K562 (cell line): ENCODE measurements around the gene CACNA2D3. TPM values are rescaled to one million over a fixed set of nuclear protein-coding genes. Genes with fewer than 3 reads are reported as not detected.

ENCODE experiments used
- ATAC-seq: fragments of 200-7000 bp; cut with Tn5 transposase; 3 replicates; pipeline ENCODE4 v1.9.1; 2020; ENCODE audit warnings: moderate library complexity
- BruUV-seq: library from RNA; stranded (reverse); fragments of 400-500 nt; replicated peaks from 2 replicates; lab custom pipeline; 2021; lab: Mats Ljungman, UMichigan
- CTCF ChIA-PET: fragments of 300-600 bp; formaldehyde crosslinking; extraction: SDS; loops from one replicate; lab custom pipeline; 2021; ENCODE audit warnings: low intra/inter-chr PET ratio; lab: Yijun Ruan, JAX
- POLR2A ChIA-PET: fragments of 300-600, 350-650 bp; sonication (Branson Sonifier 250); formaldehyde crosslinking; extraction: SDS; loops from one replicate; lab custom pipeline; 2021; ENCODE audit warnings: antibody characterized with exemption, inconsistent platforms; lab: Yijun Ruan, JAX
- DNase-seq, 4 experiments: peaks; one replicate each; pipeline versions ENCODE4 v3.0.0 to v3.0.0-alpha.2; 2011 to 2018; ENCODE audit warnings: low spot score in 3 of 4, mixed read lengths in 3 of 4; ENCODE audit errors: extremely low read depth in 1 of 4
- FAIRE-seq: peaks from 2 replicates; lab custom pipeline; 2011; peaks lifted over from hg19 to GRCh38; lab: Jason Lieb, UNC
- H2AFZ ChIP-seq: 2 replicates; pipeline ENCODE4 v1.6.0; 2011; ENCODE audit warnings: low read depth, low read length, control low read depth, inconsistent platforms
- H3K27ac ChIP-seq: fragments of 200-600 bp; 3 replicates; pipeline ENCODE4 v1.8.0; 2011; ENCODE audit warnings: low read depth, mild to moderate bottlenecking, control low read depth, inconsistent platforms, low read length, moderate library complexity, mixed read lengths; ENCODE audit errors: extremely low read depth
- H3K27me3 ChIP-seq, 2 experiments: fragments of 300-600 bp in 1 of 2; 2 replicates in 1 of 2; 3 replicates in 1 of 2; pipeline versions ENCODE4 v1.6.0 to v1.8.0; 2011; ENCODE audit warnings: inconsistent platforms in 2 of 2, low read length in 2 of 2, mild to moderate bottlenecking in 1 of 2, mixed read lengths in 1 of 2, moderate library complexity in 1 of 2; ENCODE audit not compliant: control insufficient read depth in 2 of 2, insufficient read depth in 2 of 2
- H3K36me3 ChIP-seq: fragments of 300-600 bp; 3 replicates; pipeline ENCODE4 v1.8.0; 2011; ENCODE audit warnings: mild to moderate bottlenecking, low read length, inconsistent platforms; ENCODE audit not compliant: control insufficient read depth, insufficient read depth
- H3K4me1 ChIP-seq, 2 experiments: fragments of 200-600 bp in 1 of 2; replicated peaks in 1 of 2; 2 replicates in 1 of 2; 3 replicates in 1 of 2; pipeline versions ENCODE4 v1.5.1 to v1.8.0; 2011; ENCODE audit warnings: inconsistent platforms in 2 of 2, low read length in 2 of 2, mild to moderate bottlenecking in 1 of 2, mixed read lengths in 1 of 2, moderate library complexity in 1 of 2; ENCODE audit not compliant: control insufficient read depth in 2 of 2, insufficient read depth in 2 of 2
- H3K4me2 ChIP-seq: 2 replicates; pipeline ENCODE4 v1.6.1; 2011; ENCODE audit warnings: low read length, control low read depth, inconsistent platforms, mixed read lengths; ENCODE audit not compliant: insufficient read depth
- H3K4me3 ChIP-seq: fragments of 200-600 bp; sonication (generic), shearing (Covaris generic); 2 replicates; pipeline ENCODE4 v1.5.1; 2016; ENCODE audit warnings: control low read depth, inconsistent platforms
- H3K79me2 ChIP-seq: fragments of 200-600 bp; 3 replicates; pipeline ENCODE4 v1.8.0; 2011; ENCODE audit warnings: low read length, inconsistent platforms; ENCODE audit not compliant: control insufficient read depth, insufficient read depth
- H3K9ac ChIP-seq, 2 experiments: 2 replicates each; pipeline versions ENCODE4 v1.6.0 to v1.6.1; 2011; ENCODE audit warnings: low read depth in 2 of 2, low read length in 2 of 2, control low read depth in 1 of 2, inconsistent platforms in 1 of 2, mild to moderate bottlenecking in 1 of 2, mixed read lengths in 1 of 2; ENCODE audit not compliant: insufficient read depth in 1 of 2
- H3K9me1 ChIP-seq: one replicate; pipeline ENCODE4 v1.6.0; 2011; ENCODE audit warnings: inconsistent platforms, mild to moderate bottlenecking, low read length, moderate library complexity; ENCODE audit not compliant: control insufficient read depth, insufficient read depth
- H3K9me3 ChIP-seq: replicated peaks from 2 replicates; pipeline ENCODE4 v1.5.1; 2011; ENCODE audit warnings: low read depth, low read length, inconsistent platforms; ENCODE audit not compliant: control insufficient read depth, insufficient read depth
- H4K20me1 ChIP-seq: replicated peaks from 2 replicates; pipeline ENCODE4 v1.6.1; 2011; ENCODE audit warnings: low read length, inconsistent platforms, mixed read lengths; ENCODE audit not compliant: control insufficient read depth, insufficient read depth
- ARID2 ChIP-seq: fragments of 450-650 bp; IDR thresholded peaks from 2 replicates; pipeline ENCODE4 v1.6.1; 2017; ENCODE audit warnings: antibody characterized with exemption, mild to moderate bottlenecking
- CAMTA2 ChIP-seq: fragments of 250-450 bp; sonication (Bioruptor Pico); conservative IDR thresholded peaks from 2 replicates; pipeline ENCODE4 v1.5.1; 2022
- FOXK2 ChIP-seq, 2 experiments: fragments of 450-650 bp; IDR thresholded peaks in 1 of 2; conservative IDR thresholded peaks in 1 of 2; 2 replicates each; pipeline ENCODE4 v1.6.1; 2016; ENCODE audit warnings: low read depth in 2 of 2, mild to moderate bottlenecking in 1 of 2
- KDM5B ChIP-seq: fragments of 200-600 bp; sonication (generic); IDR thresholded peaks from 2 replicates; pipeline ENCODE4 v1.6.1; 2012; ENCODE audit warnings: low read depth, mild to moderate bottlenecking, moderate library complexity, low read length, control low read depth, inconsistent platforms; ENCODE audit not compliant: insufficient replicate concordance
- MAFF ChIP-seq: IDR thresholded peaks from 2 replicates; pipeline ENCODE4 v1.6.1; 2012; ENCODE audit warnings: low read length, improper control_type of control experiment
- MCM3 ChIP-seq: fragments of 450-650 bp; IDR thresholded peaks from 2 replicates; pipeline ENCODE4 v1.6.1; 2016
- MEIS2 ChIP-seq: fragments of 450-650 bp; IDR thresholded peaks from 2 replicates; pipeline ENCODE4 v1.6.1; 2014; ENCODE audit warnings: mild to moderate bottlenecking; ENCODE audit not compliant: partially characterized antibody
- NELFE ChIP-seq: IDR thresholded peaks from 2 replicates; pipeline ENCODE4 v1.6.1; 2011; ENCODE audit warnings: mild to moderate bottlenecking; ENCODE audit not compliant: insufficient read depth, insufficient read length
- POLR2AphosphoS2 ChIP-seq: IDR thresholded peaks from 2 replicates; pipeline ENCODE4 v1.6.1; 2012; ENCODE audit warnings: low read length, improper control_type of control experiment
- XRCC5 ChIP-seq: fragments of 200-400 bp; formaldehyde crosslinking; IDR thresholded peaks from 2 replicates; pipeline ENCODE4 v1.6.1; 2017; ENCODE audit warnings: low read depth, mild to moderate bottlenecking, low read length
- WGBS: fragments of 100-300 bp; shearing (Covaris generic); methylation state at CpG from one replicate; pipeline ENCODE4 v1.1.6; 2016; ENCODE audit warnings: low coverage, mixed read lengths; ENCODE audit not compliant: insufficient coverage; ENCODE audit errors: missing lambda C conversion rate; 5-methylcytosine and 5-hydroxymethylcytosine counted together
- in situ Hi-C: fragments of 300-500 bp; cut with MboI; formaldehyde crosslinking; loops from 4 replicates; pipeline ENCODE4 v1.15.0; 2018; ENCODE audit warnings: inconsistent platforms, mixed read lengths
- intact Hi-C: fragments of 100-400 bp; cut with micrococcal nuclease; formaldehyde crosslinking; loops from 2 replicates; pipeline ENCODE4 v1.14.2; 2022
- polyA plus RNA-seq, 8 experiments: library from polyadenylated mRNA; depleted of rRNA in 4 of 8; stranded (reverse) in 5 of 8; unstranded in 3 of 8; fragments of >200 nt; fragmentation: Nextera tagmentation in 2 of 8; fragmentation: Illumina TruSeq in 1 of 8; extraction: Ambion mirVana in 2 of 8; extraction: Trizol in 1 of 8; gene quantifications; 2 replicates each; pipeline versions ENCODE4 v1.2.1 to v1.2.3, GENCODE V29; 2011 to 2014; ENCODE audit warnings: inconsistent platforms in 1 of 8, missing spikeins in 1 of 8
- total RNA-seq, 7 experiments: library from RNA; depleted of rRNA in 6 of 7; stranded (reverse); fragments of >200 nt in 6 of 7; fragmentation: Illumina TruSeq in 2 of 7; extraction: Trizol in 2 of 7; gene quantifications; 2 replicates each; pipeline versions ENCODE4 v1.2.1 to v1.2.3, GENCODE V29; 2011 to 2021; ENCODE audit warnings: low replicate concordance in 1 of 7
- TF ChIP-seq, protein P1 (sequence below): fragments of 250-450 bp; sonication (Bioruptor Pico); IDR thresholded peaks from 2 replicates; pipeline ENCODE4 v1.9.0; 2021; ENCODE audit warnings: mild to moderate bottlenecking
- TF ChIP-seq, protein P2 (sequence below): fragments of 250-450 bp; sonication (Bioruptor Pico); IDR thresholded peaks from 2 replicates; pipeline ENCODE4 v1.4.0; 2020; ENCODE audit warnings: mild to moderate bottlenecking
- TF ChIP-seq, protein P3 (sequence below): fragments of 450-650 bp; IDR thresholded peaks from 2 replicates; pipeline ENCODE4 v1.6.1; 2016; ENCODE audit warnings: low read depth, mild to moderate bottlenecking, moderate library complexity

Gene CACNA2D3
- total and polyA plus RNA-seq, 9 of the 15 experiments (the other 6 are each of a cell fraction or from before 2014, with no cell fraction given), result 0.01 TPM; not detected in 8

DNA sequence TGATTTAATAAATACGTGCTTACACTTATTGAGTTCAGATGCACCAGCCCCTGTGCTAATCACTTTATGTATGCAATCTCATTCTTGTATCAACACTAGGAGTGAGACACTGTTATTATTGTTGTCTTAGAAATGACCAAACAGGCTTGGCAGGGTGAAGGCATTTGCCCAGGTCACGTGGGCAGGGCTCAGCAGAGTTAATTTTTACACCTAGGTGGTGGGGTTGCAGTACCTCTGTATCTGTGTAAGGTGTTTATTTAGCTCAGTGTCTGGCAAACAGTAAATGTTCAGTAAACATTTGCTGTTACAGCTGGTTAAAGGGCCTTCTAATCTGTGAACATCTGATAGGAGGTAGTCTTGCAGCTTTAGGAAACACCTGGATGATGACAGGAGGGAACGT lies 200.0 kb downstream of the CACNA2D3 start:
- no peaks in the 10 kb centered on the region for H3K79me2 ChIP-seq
- ATAC-seq, result no peak
- no peak overlapping the region for H3K4me3 ChIP-seq
- no peaks in the 10 kb centered on the region for H3K9me1 ChIP-seq
- no peaks in the 10 kb centered on the region; the same call in 1 of the 2 replicates for H4K20me1 ChIP-seq
- H3K4me2 ChIP-seq, result no peak overlapping the region
- H3K9ac ChIP-seq, result no peak overlapping the region
- no TSS peak for BruUV-seq
- in situ Hi-C loops, result no loop called here
- no peak overlapping the region for H3K27ac ChIP-seq
- H3K36me3 ChIP-seq, result no peaks in the 10 kb centered on the region
- no peak for TF ChIP-seq ARID2
- no peak for TF ChIP-seq KDM5B
- no peak for TF ChIP-seq MAFF
- H3K9me3 ChIP-seq, result no peaks in the 10 kb centered on the region
- FAIRE-seq, result no peak
- no peak overlapping the region for H2AFZ ChIP-seq
- no peak for DNase-seq
- WGBS, result 0% methylated on average over 3 of the region's 3 CpGs
- H3K4me1 ChIP-seq, result no peaks in the 10 kb centered on the region
- CTCF ChIA-PET, result no interaction called here
- POLR2A ChIA-PET, result no interaction called here
- no peaks in the 10 kb centered on the region; a peak in 1 of 5 replicates for H3K27me3 ChIP-seq
- intact Hi-C loops, result no loop called here

DNA sequence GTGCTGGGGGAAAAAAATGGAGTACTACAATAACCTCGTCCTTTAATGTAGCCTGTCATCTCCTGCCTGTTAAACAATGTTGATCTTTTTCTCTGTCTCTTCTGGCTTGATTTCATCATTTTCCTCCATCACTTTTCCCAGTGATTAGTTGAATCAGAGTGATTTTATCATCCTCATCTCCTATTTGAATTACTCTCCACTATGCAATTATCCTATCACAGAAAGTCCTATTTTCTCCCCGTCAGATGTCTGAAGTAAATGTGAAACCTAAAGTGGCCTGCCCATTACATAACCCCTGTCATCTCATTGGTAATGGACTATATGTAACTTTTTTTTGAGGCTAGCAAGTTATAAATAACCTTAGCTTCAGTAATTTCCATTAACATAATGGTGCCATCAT lies 201.8 kb downstream of the CACNA2D3 start:
- no peak overlapping the region for H2AFZ ChIP-seq
- WGBS, result 0% methylated on average over 2 of the region's 2 CpGs
- ChIA-PET POLR2A (no interaction called here), CTCF (no interaction called here)
- BruUV-seq, result no TSS peak
- no peak for FAIRE-seq
- no peak overlapping the region for H3K4me2 ChIP-seq
- H3K9me3 ChIP-seq, result no peaks in the 10 kb centered on the region
- intact Hi-C loops, result no loop called here
- no peak for DNase-seq
- H3K9ac ChIP-seq, result no peak overlapping the region
- no peaks in the 10 kb centered on the region for H3K36me3 ChIP-seq
- no peaks in the 10 kb centered on the region; a peak in 1 of 5 replicates for H3K27me3 ChIP-seq
- in situ Hi-C loops, result no loop called here
- no peaks in the 10 kb centered on the region for H3K4me1 ChIP-seq
- no peak overlapping the region for H3K4me3 ChIP-seq
- no peaks in the 10 kb centered on the region for H3K9me1 ChIP-seq
- TF ChIP-seq MEIS2 (no peak), CAMTA2 (CRISPR knock-in tag) (no peak), FOXK2 (conservative IDR thresholded peaks at IDR 0.05 in 1 of 2, IDR thresholded peaks at IDR 0.05 in 1 of 2; ENCODE audit: low read depth in 2 of 2) (no peak), XRCC5 (no peak), MCM3 (no peak), NELFE (no peak), POLR2AphosphoS2 (no peak)
- TF ChIP-seq, protein P1, sequence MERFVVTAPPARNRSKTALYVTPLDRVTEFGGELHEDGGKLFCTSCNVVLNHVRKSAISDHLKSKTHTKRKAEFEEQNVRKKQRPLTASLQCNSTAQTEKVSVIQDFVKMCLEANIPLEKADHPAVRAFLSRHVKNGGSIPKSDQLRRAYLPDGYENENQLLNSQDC, result no peak
- TF ChIP-seq, protein P2, sequence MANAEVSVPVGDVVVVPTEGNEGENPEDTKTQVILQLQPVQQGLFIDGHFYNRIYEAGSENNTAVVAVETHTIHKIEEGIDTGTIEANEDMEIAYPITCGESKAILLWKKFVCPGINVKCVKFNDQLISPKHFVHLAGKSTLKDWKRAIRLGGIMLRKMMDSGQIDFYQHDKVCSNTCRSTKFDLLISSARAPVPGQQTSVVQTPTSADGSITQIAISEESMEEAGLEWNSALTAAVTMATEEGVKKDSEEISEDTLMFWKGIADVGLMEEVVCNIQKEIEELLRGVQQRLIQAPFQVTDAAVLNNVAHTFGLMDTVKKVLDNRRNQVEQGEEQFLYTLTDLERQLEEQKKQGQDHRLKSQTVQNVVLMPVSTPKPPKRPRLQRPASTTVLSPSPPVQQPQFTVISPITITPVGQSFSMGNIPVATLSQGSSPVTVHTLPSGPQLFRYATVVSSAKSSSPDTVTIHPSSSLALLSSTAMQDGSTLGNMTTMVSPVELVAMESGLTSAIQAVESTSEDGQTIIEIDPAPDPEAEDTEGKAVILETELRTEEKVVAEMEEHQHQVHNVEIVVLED, result no peak
- TF ChIP-seq, protein P3, sequence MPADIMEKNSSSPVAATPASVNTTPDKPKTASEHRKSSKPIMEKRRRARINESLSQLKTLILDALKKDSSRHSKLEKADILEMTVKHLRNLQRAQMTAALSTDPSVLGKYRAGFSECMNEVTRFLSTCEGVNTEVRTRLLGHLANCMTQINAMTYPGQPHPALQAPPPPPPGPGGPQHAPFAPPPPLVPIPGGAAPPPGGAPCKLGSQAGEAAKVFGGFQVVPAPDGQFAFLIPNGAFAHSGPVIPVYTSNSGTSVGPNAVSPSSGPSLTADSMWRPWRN, result no peak
- TF ChIP-seq, all 486 proteins: peak for 0
- H3K79me2 ChIP-seq, result no peaks in the 10 kb centered on the region
- H4K20me1 ChIP-seq, result no peaks in the 10 kb centered on the region; the same call in 1 of the 2 replicates
- H3K27ac ChIP-seq, result no peak overlapping the region
- ATAC-seq, result no peak
